ENCODE data around the gene IL10RA.

DNA sequence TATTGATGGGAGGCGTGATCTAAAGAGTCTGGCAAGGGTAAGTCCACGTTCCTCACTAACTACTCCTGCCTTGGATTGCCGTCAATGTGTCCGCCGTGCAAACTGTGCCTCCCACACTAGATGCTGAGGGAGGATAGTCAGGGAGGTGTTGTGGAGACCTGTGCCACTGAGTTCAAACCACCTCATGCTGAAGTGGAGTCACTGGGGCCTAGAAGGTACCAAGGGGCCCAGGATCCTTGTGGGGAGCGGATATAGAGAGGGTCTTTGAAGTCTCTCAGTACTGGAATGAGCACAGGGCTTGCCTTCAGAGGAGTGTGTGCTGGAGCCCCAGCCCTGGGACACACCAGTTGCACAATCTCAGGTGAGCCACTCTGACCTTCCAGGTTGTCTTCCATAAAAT is 63.6 kb downstream of the IL10RA start:
- no peak for TF ChIP-seq CTCF (IDR thresholded peaks at IDR 0.05)
- no peak for TF ChIP-seq POLR2AphosphoS5 (IDR thresholded peaks at IDR 0.05; ENCODE audit: low read depth, low read length)
- TF ChIP-seq, protein P1, sequence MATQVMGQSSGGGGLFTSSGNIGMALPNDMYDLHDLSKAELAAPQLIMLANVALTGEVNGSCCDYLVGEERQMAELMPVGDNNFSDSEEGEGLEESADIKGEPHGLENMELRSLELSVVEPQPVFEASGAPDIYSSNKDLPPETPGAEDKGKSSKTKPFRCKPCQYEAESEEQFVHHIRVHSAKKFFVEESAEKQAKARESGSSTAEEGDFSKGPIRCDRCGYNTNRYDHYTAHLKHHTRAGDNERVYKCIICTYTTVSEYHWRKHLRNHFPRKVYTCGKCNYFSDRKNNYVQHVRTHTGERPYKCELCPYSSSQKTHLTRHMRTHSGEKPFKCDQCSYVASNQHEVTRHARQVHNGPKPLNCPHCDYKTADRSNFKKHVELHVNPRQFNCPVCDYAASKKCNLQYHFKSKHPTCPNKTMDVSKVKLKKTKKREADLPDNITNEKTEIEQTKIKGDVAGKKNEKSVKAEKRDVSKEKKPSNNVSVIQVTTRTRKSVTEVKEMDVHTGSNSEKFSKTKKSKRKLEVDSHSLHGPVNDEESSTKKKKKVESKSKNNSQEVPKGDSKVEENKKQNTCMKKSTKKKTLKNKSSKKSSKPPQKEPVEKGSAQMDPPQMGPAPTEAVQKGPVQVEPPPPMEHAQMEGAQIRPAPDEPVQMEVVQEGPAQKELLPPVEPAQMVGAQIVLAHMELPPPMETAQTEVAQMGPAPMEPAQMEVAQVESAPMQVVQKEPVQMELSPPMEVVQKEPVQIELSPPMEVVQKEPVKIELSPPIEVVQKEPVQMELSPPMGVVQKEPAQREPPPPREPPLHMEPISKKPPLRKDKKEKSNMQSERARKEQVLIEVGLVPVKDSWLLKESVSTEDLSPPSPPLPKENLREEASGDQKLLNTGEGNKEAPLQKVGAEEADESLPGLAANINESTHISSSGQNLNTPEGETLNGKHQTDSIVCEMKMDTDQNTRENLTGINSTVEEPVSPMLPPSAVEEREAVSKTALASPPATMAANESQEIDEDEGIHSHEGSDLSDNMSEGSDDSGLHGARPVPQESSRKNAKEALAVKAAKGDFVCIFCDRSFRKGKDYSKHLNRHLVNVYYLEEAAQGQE (IDR thresholded peaks at IDR 0.05; ENCODE audit: insufficient read depth in 1 of 2, low read depth in 2 of 2, low read length in 1 of 2), result no peak

All from Panc1 (cell line).